GM18951 (cell line): ENCODE results near the gene HPCA.

Experiments
- POLR2A ChIP-seq: IDR thresholded peaks from 4 replicates; pipeline ENCODE4 v1.6.1; 2011; ENCODE audit warnings: mild to moderate bottlenecking; ENCODE audit not compliant: insufficient read length, insufficient read depth; ENCODE audit errors: extremely low read depth
- in situ Hi-C: fragments of 300-500 bp; cut with MboI; formaldehyde crosslinking; loops from one replicate; pipeline ENCODE4 v1.12.0; 2022; ENCODE audit warnings: low sequenced_read_pairs, mixed read lengths, inconsistent platforms; ENCODE audit not compliant: unreplicated experiment

The HPCA gene

DNA sequence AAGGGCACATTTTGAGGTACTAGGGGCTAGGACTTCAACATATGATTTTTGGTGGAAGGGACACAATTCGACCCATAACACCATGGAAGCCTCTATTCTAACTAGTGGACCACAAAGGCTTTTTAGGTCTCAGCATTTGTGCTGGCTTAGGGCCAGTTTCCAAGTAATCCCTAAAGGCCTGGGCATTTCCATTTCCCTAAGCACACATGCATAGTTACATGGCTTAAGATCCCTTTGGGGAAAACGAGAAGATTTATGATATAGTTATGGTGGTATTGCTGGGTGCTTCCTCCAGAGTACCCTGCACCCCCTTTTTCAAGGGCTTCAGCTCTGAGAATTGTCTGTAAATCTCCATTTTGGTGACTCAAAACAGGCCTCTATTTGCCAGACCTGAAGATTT is 43.1 kb downstream of the HPCA start:
- in situ Hi-C loops = no loop called here
- TF ChIP-seq POLR2A = no peak

DNA sequence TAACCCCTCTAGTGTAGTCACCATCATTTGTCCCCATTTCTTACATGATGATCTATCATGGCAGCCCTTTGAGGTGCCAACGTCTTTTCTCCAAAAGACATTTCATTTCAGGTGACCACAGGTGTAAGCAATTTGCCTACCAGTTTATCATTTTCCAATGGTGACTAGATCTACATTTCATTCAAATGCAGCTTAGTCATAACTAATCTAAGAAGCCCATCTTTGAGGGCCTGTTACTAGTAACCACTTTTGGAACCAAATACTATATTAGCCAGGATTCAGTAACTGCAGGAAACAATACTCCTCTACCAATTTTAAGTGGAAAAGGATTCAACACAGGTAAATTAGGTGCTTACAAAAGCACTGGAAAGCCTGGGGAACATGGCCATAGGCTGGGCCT is 45.5 kb downstream of the HPCA start:
- in situ Hi-C loops = loop anchor here (10.0 kb wide), 1 partner anchor 113 kb away; no protein-coding TSS in a partner anchor
- TF ChIP-seq POLR2A = no peak

DNA sequence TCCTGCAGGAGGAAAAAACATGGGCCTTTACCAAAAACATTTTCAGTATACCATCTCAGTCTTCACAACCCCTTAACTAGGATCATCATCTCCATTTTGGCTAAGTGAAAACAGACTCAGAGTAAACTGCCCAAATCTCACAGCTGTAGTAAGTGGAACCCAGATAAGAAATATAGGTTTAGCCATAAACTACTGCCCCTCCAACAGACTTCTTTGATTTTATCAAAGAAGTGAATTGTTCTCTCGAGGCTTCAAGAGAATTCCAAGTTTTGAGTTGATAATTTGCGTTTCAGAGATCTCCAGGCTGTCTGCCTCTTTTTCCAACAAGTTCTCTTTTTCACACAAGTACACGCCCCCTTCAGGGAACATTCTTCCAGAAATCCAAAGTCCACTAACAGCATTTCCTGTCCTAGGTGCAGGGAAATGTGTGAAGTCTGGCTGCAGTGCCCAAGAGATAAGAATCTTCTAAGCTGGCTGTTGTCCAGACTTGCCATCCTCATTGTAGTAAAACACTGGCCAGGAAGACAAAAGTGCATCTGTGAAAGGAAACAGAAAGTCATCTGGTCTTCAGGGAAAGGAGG is 47.5 kb downstream of the HPCA start:
- TF ChIP-seq POLR2A = no peak
- in situ Hi-C loops = loop anchor here (10.0 kb wide), 1 partner anchor 111 kb away; no protein-coding TSS in a partner anchor

DNA sequence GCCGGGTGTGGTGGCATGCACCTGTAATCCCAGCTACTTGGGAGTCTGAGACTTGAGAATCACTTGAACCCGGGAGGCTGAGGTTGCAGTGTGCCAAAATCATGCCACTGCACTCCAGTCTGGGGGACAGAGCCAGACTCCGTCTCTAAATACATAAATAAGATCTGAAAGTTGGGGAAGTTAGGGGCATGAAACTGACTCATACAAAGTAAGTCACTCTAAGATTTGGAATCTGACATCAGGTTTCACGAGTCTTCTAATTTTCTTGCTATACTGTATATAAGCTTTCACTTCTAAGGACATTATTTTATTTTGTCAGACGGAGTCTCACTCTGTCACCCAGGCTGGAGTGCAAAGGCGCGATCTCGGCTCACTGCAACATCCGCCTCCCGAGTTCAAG is 48.2 kb downstream of the HPCA start:
- in situ Hi-C loops = loop anchor here (10.0 kb wide), 1 partner anchor 110 kb away; no protein-coding TSS in a partner anchor
- no peak for TF ChIP-seq POLR2A

DNA sequence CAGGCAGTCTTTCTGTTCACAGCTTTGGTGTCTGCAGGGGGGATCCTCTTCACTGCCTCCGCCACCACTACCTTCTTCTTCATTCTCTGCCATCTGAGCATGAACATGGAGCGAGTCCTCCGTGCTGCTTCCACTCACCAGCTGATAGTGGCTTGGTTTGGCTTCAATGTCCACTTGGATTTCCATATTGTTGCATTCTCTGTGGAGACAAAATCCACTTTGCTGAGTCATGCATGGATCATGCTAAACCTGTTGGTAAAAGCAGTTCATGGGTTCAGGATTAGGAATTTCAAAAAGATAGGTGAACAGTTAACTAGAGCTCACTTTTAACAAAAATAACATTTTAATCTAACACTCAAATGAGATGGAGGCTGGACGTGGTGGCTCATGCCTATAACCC is 50.8 kb downstream of the HPCA start:
- TF ChIP-seq POLR2A = no peak
- in situ Hi-C loops = loop anchor here (10.0 kb wide), 1 partner anchor 108 kb away; no protein-coding TSS in a partner anchor

DNA sequence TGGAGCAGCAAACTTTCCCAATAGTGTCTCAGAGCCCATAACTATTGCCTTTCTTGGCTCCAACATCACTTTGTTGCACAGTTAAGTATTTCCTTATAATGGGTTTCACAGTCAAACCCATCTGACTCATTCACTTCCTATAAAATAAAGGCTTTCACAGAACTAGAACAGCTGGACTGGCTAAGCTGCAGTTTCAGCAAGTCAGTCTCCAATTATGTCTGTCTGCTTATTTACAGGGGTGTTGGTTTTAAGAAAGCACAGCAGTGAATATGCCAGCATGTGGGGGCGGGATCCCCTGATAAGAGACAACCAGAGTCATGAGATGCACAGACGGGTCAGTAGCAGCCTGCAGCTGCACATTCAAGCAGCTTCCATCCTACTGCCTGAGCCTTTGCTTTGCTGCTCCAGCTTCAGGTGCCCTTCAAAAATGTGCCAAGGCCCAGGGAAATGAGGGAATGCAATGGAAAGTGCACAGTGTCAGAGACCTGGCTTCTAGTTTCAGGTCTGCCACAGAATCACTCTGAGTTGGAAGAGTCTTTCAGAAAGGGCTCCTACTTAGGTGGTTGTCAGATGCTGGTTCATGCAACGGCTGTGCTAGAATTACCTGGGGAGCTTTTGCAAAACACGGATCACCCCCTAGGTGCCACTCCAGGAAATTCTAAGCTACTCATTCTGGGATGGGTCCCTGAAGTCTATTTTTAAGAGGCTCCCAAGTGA is 53.5 kb downstream of the HPCA start:
- no peak for TF ChIP-seq POLR2A
- in situ Hi-C loops = loop anchor here (10.0 kb wide), 1 partner anchor 105 kb away; no protein-coding TSS in a partner anchor

DNA sequence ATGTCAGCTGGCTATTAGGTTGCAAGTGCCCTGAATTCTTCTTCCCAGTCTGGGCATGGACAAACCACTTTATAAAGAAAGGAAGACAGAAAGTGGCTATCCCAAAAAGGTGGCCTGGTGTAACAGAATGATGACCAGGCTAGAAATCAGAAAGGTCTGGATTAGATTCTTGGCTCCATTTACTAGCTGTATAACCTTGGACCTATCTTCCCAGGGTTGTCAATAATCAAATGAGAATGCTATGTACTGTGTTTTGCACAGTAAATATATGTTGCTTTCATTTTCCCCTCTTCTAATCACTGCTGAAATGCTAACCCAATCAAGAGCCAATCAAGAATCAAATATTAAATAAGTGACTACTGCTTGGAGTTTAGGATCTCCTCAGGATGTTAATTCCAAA is 57.9 kb downstream of the HPCA start:
- in situ Hi-C loops = no loop called here
- TF ChIP-seq POLR2A = no peak
